ENCODE data around the gene EYA2.

The EYA2 gene

GRCh38 chr20:47216819-47217410 lies 322.3 kb downstream of the EYA2 start:
- TF ChIP-seq, protein P1, sequence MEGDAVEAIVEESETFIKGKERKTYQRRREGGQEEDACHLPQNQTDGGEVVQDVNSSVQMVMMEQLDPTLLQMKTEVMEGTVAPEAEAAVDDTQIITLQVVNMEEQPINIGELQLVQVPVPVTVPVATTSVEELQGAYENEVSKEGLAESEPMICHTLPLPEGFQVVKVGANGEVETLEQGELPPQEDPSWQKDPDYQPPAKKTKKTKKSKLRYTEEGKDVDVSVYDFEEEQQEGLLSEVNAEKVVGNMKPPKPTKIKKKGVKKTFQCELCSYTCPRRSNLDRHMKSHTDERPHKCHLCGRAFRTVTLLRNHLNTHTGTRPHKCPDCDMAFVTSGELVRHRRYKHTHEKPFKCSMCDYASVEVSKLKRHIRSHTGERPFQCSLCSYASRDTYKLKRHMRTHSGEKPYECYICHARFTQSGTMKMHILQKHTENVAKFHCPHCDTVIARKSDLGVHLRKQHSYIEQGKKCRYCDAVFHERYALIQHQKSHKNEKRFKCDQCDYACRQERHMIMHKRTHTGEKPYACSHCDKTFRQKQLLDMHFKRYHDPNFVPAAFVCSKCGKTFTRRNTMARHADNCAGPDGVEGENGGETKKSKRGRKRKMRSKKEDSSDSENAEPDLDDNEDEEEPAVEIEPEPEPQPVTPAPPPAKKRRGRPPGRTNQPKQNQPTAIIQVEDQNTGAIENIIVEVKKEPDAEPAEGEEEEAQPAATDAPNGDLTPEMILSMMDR (conservative IDR thresholded peaks at IDR 0.05): no peak
- no peak for TF ChIP-seq ZFX (IDR thresholded peaks at IDR 0.05)
- no peak overlapping the region for H3K27ac ChIP-seq

DNA sequence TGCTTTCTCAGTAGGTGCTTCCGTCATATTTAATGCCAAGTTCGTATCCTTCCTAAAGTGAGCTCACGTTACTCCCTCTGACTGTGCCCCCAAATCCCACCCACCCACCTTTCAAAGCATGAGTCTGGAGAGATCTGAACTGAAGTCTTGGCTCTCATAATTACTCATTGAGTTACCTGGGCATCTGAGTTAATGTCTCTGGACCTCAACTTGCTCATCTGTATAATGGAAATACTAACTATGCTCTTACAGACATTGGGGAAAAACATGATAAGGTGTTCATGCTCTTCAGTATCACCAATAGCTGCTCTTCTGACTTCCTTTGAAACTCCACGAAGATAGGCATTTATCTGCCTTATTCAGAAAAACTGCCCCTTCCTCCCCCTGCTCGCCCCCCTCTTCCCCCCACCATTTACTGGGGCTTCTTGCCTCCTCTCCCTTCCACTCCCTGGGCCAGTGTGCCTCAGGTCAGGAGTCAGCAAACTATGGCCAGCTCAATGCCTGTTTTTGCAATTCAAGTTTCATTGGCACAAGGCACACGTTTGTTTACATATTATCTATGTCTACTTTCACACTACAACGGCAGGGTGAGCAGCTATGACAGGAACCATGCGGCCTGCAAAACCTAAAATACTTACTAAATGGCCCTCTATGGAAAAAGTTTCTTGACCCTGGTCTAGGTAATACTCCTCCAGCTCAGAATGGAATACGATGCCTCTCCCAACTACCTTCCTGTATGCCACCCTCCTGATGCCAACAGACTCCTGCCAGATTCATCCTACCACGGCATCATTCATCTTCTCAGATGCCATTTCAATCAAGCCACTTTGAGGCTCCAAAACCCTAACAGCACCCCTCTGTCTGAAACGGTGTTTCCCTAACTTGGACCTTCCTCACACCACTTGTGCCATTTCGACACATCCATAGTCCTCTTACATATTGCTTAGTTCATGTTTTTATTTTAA lies 323.1 kb downstream of the EYA2 start:
- TF ChIP-seq ZFX (IDR thresholded peaks at IDR 0.05): no peak
- TF ChIP-seq, protein P1 (conservative IDR thresholded peaks at IDR 0.05): no peak

DNA sequence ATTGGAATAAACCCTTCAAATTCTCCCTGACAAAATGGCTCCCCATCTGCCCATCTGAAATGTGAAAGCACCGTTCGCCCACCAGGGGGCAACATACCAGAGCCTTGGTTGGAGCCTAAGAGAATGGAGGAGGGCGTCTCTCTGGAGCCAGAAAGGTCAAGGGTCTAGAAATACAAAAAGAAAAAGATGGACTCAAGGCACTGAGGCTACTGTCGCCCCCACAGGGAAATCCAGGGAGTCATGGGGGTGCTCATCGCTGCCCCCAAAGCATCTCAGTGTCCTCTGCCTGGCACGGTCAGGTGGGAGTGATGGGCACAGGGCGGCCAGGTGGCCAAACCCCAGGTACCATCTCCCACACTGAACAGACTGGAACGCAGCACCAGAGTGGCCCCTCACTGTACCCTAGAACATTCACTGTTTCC lies 325.5 kb downstream of the EYA2 start:
- TF ChIP-seq, protein P1 (conservative IDR thresholded peaks at IDR 0.05): peak; percentile 83
- TF ChIP-seq ZFX (IDR thresholded peaks at IDR 0.05): no peak
- no peak overlapping the region for H3K27ac ChIP-seq

More for the DNA sequence above, 323.1 kb downstream of the EYA2 start:
- no peak overlapping the region for H3K27ac ChIP-seq

GRCh38 chr20:47221036-47221625 lies 326.5 kb downstream of the EYA2 start:
- no peak overlapping the region for H3K27ac ChIP-seq
- no peak for TF ChIP-seq ZFX (IDR thresholded peaks at IDR 0.05)
- TF ChIP-seq, protein P1 (conservative IDR thresholded peaks at IDR 0.05): no peak

GRCh38 chr20:47222468-47223119 lies 328.0 kb downstream of the EYA2 start:
- no peak overlapping the region for H3K27ac ChIP-seq
- TF ChIP-seq, protein P1 (conservative IDR thresholded peaks at IDR 0.05): no peak
- no peak for TF ChIP-seq ZFX (IDR thresholded peaks at IDR 0.05)

DNA sequence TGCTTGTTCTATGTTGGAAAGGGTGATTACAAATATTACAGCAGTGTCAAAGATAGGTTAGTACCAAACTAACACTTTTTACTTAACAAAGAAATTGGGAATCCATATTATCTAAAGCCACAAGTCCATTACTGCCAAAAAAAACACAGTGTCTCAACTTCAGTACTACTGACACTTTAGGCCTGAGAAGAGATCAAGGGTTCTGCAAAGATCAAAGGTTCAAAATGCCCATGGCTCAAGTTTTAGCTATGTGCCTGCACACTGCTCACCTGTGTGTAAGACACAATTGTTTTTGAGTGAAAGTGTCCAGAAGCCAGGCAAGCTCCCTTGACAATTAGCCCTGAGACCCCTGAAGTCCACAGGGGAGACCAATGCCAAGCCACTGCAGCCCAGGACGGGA lies 329.3 kb downstream of the EYA2 start:
- H3K27ac ChIP-seq: no peak overlapping the region
- no peak for TF ChIP-seq ZFX (IDR thresholded peaks at IDR 0.05)
- TF ChIP-seq, protein P1 (conservative IDR thresholded peaks at IDR 0.05): no peak

All from C4-2B (cell line).